GM18861 (cell line): ENCODE measurements around the gene TMBIM4.
A peak's percentile ranks its signal among the peaks of the same experiment; 100 is the strongest.
"Not testable (repeated sequence)": the region's sequence is repeated elsewhere in the genome, so short reads cannot be mapped to it uniquely, and the experiment has no call there.

Experiments
- ATAC-seq: cut with Tn5 transposase; IDR thresholded peaks from one replicate; pipeline ENCODE4 v1.9.1; 2021; ENCODE audit not compliant: unreplicated experiment

The TMBIM4 gene

GRCh38 chr12:66169221-66170170, at the start of gene TMBIM4:
Gene TMBIM4, minus strand, starts transcription at chr12:66169996. Its CDS starts 45 bp downstream, at chr12:66169951.
- ATAC-seq: peak; percentile 79

- no peak for ATAC-seq
Observed at GRCh38 chr12:66217342-66217917, 47.6 kb upstream of the TMBIM4 start.

- ATAC-seq: not testable (repeated sequence)
Observed at GRCh38 chr12:66213011-66213410, 43.2 kb upstream of the TMBIM4 start.

GRCh38 chr12:66211573-66211972, 41.8 kb upstream of the TMBIM4 start:
- ATAC-seq: not testable (repeated sequence)

GRCh38 chr12:66210840-66211239, 41.0 kb upstream of the TMBIM4 start:
- ATAC-seq: no peak

GRCh38 chr12:66206141-66206540, 36.3 kb upstream of the TMBIM4 start:
- ATAC-seq: no peak

GRCh38 chr12:66203820-66204219, 34.0 kb upstream of the TMBIM4 start:
- no peak for ATAC-seq

GRCh38 chr12:66199831-66200509, 30.2 kb upstream of the TMBIM4 start:
- no peak for ATAC-seq

- ATAC-seq: no peak
Observed at GRCh38 chr12:66199141-66199540, 29.3 kb upstream of the TMBIM4 start.

- no peak for ATAC-seq
Observed at GRCh38 chr12:66197495-66197921, 27.7 kb upstream of the TMBIM4 start.

- peak; percentile 94 for ATAC-seq
Observed at GRCh38 chr12:66196806-66197205, 27.0 kb upstream of the TMBIM4 start.

GRCh38 chr12:66195242-66195641, 25.4 kb upstream of the TMBIM4 start:
- no peak for ATAC-seq

- ATAC-seq: no peak
Observed at GRCh38 chr12:66194122-66194521, 24.3 kb upstream of the TMBIM4 start.

GRCh38 chr12:66191547-66192126, 21.8 kb upstream of the TMBIM4 start:
- no peak for ATAC-seq

GRCh38 chr12:66190519-66191370, 20.9 kb upstream of the TMBIM4 start:
- peak; percentile 34 for ATAC-seq

GRCh38 chr12:66189889-66190288, 20.1 kb upstream of the TMBIM4 start:
- ATAC-seq: no peak

GRCh38 chr12:66189486-66189843, 19.7 kb upstream of the TMBIM4 start:
- ATAC-seq: no peak

GRCh38 chr12:66188584-66189485, 19.0 kb upstream of the TMBIM4 start, which contains the start of gene IRAK3:
Gene IRAK3, plus strand, starts transcription at chr12:66189214. Its CDS starts 86 bp downstream, at chr12:66189300.
- ATAC-seq: peak; percentile 48

GRCh38 chr12:66187821-66188220, 18.0 kb upstream of the TMBIM4 start:
- ATAC-seq: no peak
